ENCODE data around the gene RASA1. TPM values are rescaled to one million over a fixed set of nuclear protein-coding genes. Genes with fewer than 3 reads are reported as not detected.

The RASA1 gene
- total RNA-seq, 4 donors from 2014 or later = 12.0 to 16.8 (median 12.2) TPM

- Histone ChIP-seq H3K4me1 (no peaks in the 10 kb centered on the region), H3K27me3 (no peaks in the 10 kb centered on the region), H3K4me3 (no peak overlapping the region), H3K27ac (no peak overlapping the region), H3K9me3 (no peaks in the 10 kb centered on the region), H3K36me3 (peaks cover 0 to 20% of the 10 kb centered on the region in 2 donors)
- no peak for DNase-seq
- peak in 1 of 2 donors; percentile 39 for ATAC-seq
- intact Hi-C loops (cut with DNase I; ENCODE audit: low total_unique reads) (no loop called here), in situ Hi-C loops (cut with MboI; ENCODE audit: low sequenced_read_pairs in 4 of 4) (no loop called here)
- peak in 1 of 2 donors; percentile 10 for TF ChIP-seq POLR2A (IDR thresholded peaks at IDR 0.05)
- TF ChIP-seq CTCF (IDR thresholded peaks at IDR 0.05 in 4 of 5, conservative IDR thresholded peaks at IDR 0.05 in 1 of 5) = no peak
Observed at GRCh38 chr5:87340716-87341115, 73.0 kb downstream of the RASA1 start.

GRCh38 chr5:87347272-87347671 lies 79.6 kb downstream of the RASA1 start:
- DNase-seq (no peak), ATAC-seq (no peak)
- no peaks in the 10 kb centered on the region for H3K4me1 ChIP-seq
- intact Hi-C loops (cut with DNase I; ENCODE audit: low total_unique reads) (no loop called here), in situ Hi-C loops (cut with MboI; ENCODE audit: low sequenced_read_pairs in 4 of 4) (no loop called here)
- H3K9me3 ChIP-seq = no peaks in the 10 kb centered on the region
- TF ChIP-seq POLR2A (IDR thresholded peaks at IDR 0.05) = no peak
- no peak for TF ChIP-seq CTCF (IDR thresholded peaks at IDR 0.05 in 4 of 5, conservative IDR thresholded peaks at IDR 0.05 in 1 of 5)
- no peaks in the 10 kb centered on the region for H3K27me3 ChIP-seq
- peaks cover 0 to 18% of the 10 kb centered on the region in 2 donors for H3K36me3 ChIP-seq
- H3K4me3 ChIP-seq = no peak overlapping the region
- no peak overlapping the region for H3K27ac ChIP-seq

GRCh38 chr5:87347841-87348240 lies 80.2 kb downstream of the RASA1 start:
- no peak for TF ChIP-seq CTCF (IDR thresholded peaks at IDR 0.05 in 4 of 5, conservative IDR thresholded peaks at IDR 0.05 in 1 of 5)
- no peak for TF ChIP-seq POLR2A (IDR thresholded peaks at IDR 0.05)
- H3K27me3 ChIP-seq = no peaks in the 10 kb centered on the region
- H3K9me3 ChIP-seq = no peaks in the 10 kb centered on the region
- no peak for ATAC-seq
- in situ Hi-C loops (cut with MboI; ENCODE audit: low sequenced_read_pairs in 4 of 4) = no loop called here
- peaks cover 0 to 18% of the 10 kb centered on the region in 2 donors for H3K36me3 ChIP-seq
- no peak overlapping the region for H3K27ac ChIP-seq
- H3K4me1 ChIP-seq = no peaks in the 10 kb centered on the region
- no peak for DNase-seq
- H3K4me3 ChIP-seq = no peak overlapping the region
- intact Hi-C loops (cut with DNase I; ENCODE audit: low total_unique reads) = no loop called here

- Histone ChIP-seq H3K27me3 (no peaks in the 10 kb centered on the region), H3K4me1 (no peaks in the 10 kb centered on the region), H3K4me3 (no peak overlapping the region), H3K27ac (no peak overlapping the region), H3K36me3 (peaks cover 0 to 6% of the 10 kb centered on the region in 2 donors), H3K9me3 (no peaks in the 10 kb centered on the region)
- TF ChIP-seq POLR2A (IDR thresholded peaks at IDR 0.05) (no peak), CTCF (IDR thresholded peaks at IDR 0.05 in 4 of 5, conservative IDR thresholded peaks at IDR 0.05 in 1 of 5) (no peak)
- in situ Hi-C loops (cut with MboI; ENCODE audit: low sequenced_read_pairs in 4 of 4) = no loop called here
- no peak for DNase-seq
- ATAC-seq = no peak
- intact Hi-C loops (cut with DNase I; ENCODE audit: low total_unique reads) = no loop called here
Observed at GRCh38 chr5:87354496-87354895, 86.8 kb downstream of the RASA1 start.

- no peak overlapping the region for H3K4me3 ChIP-seq
- peaks cover 0 to 4% of the 10 kb centered on the region in 2 donors for H3K36me3 ChIP-seq
- in situ Hi-C loops (cut with MboI; ENCODE audit: low sequenced_read_pairs in 4 of 4) = no loop called here
- intact Hi-C loops (cut with DNase I; ENCODE audit: low total_unique reads) = no loop called here
- H3K27ac ChIP-seq = no peak overlapping the region
- ATAC-seq (no peak), DNase-seq (no peak)
- H3K4me1 ChIP-seq = no peaks in the 10 kb centered on the region
- H3K9me3 ChIP-seq = no peaks in the 10 kb centered on the region
- TF ChIP-seq CTCF (IDR thresholded peaks at IDR 0.05 in 4 of 5, conservative IDR thresholded peaks at IDR 0.05 in 1 of 5) (no peak), POLR2A (IDR thresholded peaks at IDR 0.05) (no peak)
- H3K27me3 ChIP-seq = no peaks in the 10 kb centered on the region
Observed at GRCh38 chr5:87359106-87359505, 91.4 kb downstream of the RASA1 start.

All from gastrocnemius medialis (tissue), 4 donors.